ENCODE data around the gene PSMD2. TPM values are rescaled to one million over a fixed set of nuclear protein-coding genes. Genes with fewer than 3 reads are reported as not detected.

The PSMD2 gene
- total and polyA plus RNA-seq, 10 of the 15 experiments (the other 5 are each of a cell fraction or from before 2014, with no cell fraction given): 103 to 515 (median 197) TPM

GRCh38 chr3:184335661-184336546, 36.9 kb downstream of the PSMD2 start:
- ATAC-seq: peak; percentile 80
- intact Hi-C loops (cut with micrococcal nuclease; ENCODE audit: unreplicated experiment) (no loop called here), in situ Hi-C loops (cut with MboI) (no loop called here)
- Histone ChIP-seq H3K4me2 (ENCODE audit: control insufficient read depth, insufficient read depth) (peak overlapping the region; percentile 94), H3K9ac (ENCODE audit: control insufficient read depth, insufficient read depth, low read length) (peak overlapping the region; percentile 45; the same call in 1 of the 2 replicates), H3K4me1 (ENCODE audit: control insufficient read depth, insufficient read depth, low read length) (peaks cover 11% of the 10 kb centered on the region), H3K27ac (ENCODE audit: control insufficient read depth, insufficient read depth) (no peak overlapping the region; the same call in 1 of the 2 replicates), H3K9me3 (replicated peaks; ENCODE audit: control insufficient read depth, insufficient read depth, low read length) (no peaks in the 10 kb centered on the region), H3K36me3 (ENCODE audit: control insufficient read depth in 2 of 2, insufficient read depth in 2 of 2, low read length in 1 of 2) (peaks cover 23 to 26% of the 10 kb centered on the region in 2 experiments), H3K27me3 (replicated peaks in 1 of 2; ENCODE audit: control insufficient read depth in 2 of 2, insufficient read depth in 2 of 2, low read length in 1 of 2) (no peaks in the 10 kb centered on the region), H2AFZ (ENCODE audit: control insufficient read depth, low read depth, low read length) (peak overlapping the region; percentile 74), H3K79me2 (ENCODE audit: control insufficient read depth, insufficient read depth, low read length) (no peaks in the 10 kb centered on the region), H3K4me3 (peak overlapping the region; percentile 80), H4K20me1 (ENCODE audit: control insufficient read depth, insufficient read depth) (peaks cover 2% of the 10 kb centered on the region)
- RAD21 ChIA-PET (ENCODE audit: unreplicated experiment): no interaction called here
- SMC1A ChIA-PET (ENCODE audit: uncharacterized antibody, unreplicated experiment): no interaction called here
- 4% methylated on average over 32 of the region's 77 CpGs for WGBS (ENCODE audit: insufficient coverage, insufficient replicate concordance, low lambda C conversion rate, missing lambda C conversion rate)
- BruUV-seq (replicated peaks): no TSS peak
- CTCF ChIA-PET: no interaction called here
- FAIRE-seq: peak; percentile 54
- POLR2A ChIA-PET: no interaction called here
- DNase-seq (ENCODE audit: low read depth, low spot score): no peak
- no peak for TF ChIP-seq BCL3 (IDR thresholded peaks at IDR 0.05; ENCODE audit: borderline replicate concordance, insufficient read depth, low read depth, low read length, poor library complexity, severe bottlenecking)
- no peak for TF ChIP-seq JUND (IDR thresholded peaks at IDR 0.05; ENCODE audit: low read depth, low read length)
- no peak for TF ChIP-seq BCLAF1 (IDR thresholded peaks at IDR 0.05)
- TF ChIP-seq CEBPB (IDR thresholded peaks at IDR 0.05; ENCODE audit: borderline replicate concordance in 1 of 2, low read depth in 2 of 2, low read length in 2 of 2): no peak
- TF ChIP-seq YBX1 (IDR thresholded peaks at IDR 0.05): no peak
- peak; percentile 61; the same call in 1 of the 2 replicates for TF ChIP-seq SMAD5 (IDR thresholded peaks at IDR 0.05; ENCODE audit: low read depth)
- no peak for TF ChIP-seq PBX3 (IDR thresholded peaks at IDR 0.05; ENCODE audit: insufficient replicate concordance, low read depth, low read length)
- TF ChIP-seq FOXM1 (IDR thresholded peaks at IDR 0.05; ENCODE audit: low read depth, low read length): no peak
- no peak for TF ChIP-seq NKRF (conservative IDR thresholded peaks at IDR 0.05)
- TF ChIP-seq HCFC1 (IDR thresholded peaks at IDR 0.05; ENCODE audit: low read length): no peak; the same call in 1 of the 2 replicates
- TF ChIP-seq NBN (IDR thresholded peaks at IDR 0.05): 0 out of 2 replicates have a peak, but pooled peaks have one; percentile 52
- no peak for TF ChIP-seq SRF (IDR thresholded peaks at IDR 0.05; ENCODE audit: low read depth in 2 of 2, low read length in 2 of 2)
- peak; percentile 73 for TF ChIP-seq ATF7 (IDR thresholded peaks at IDR 0.05; ENCODE audit: low read depth)
- no peak for TF ChIP-seq ZNF384 (IDR thresholded peaks at IDR 0.05; ENCODE audit: borderline replicate concordance, low read depth, low read length)

Data from GM12878 (cell line).